NB4 (cell line): ENCODE results near the gene TAPT1.
A peak's percentile ranks its signal among the peaks of the same experiment; 100 is the strongest.

Experiments used
- DNase-seq: peaks from one replicate; pipeline ENCODE4 v3.0.0; 2010; ENCODE audit warnings: low read depth
- H3K4me3 ChIP-seq: one replicate; pipeline ENCODE4 v1.5.1; 2011; ENCODE audit warnings: mild to moderate bottlenecking, low read depth, low read length, moderate library complexity
- CTCF ChIP-seq: IDR thresholded peaks from one replicate; pipeline ENCODE4 v1.5.1; 2012; ENCODE audit warnings: low read depth, low read length
- MAX ChIP-seq: IDR thresholded peaks from 2 replicates; pipeline ENCODE4 v1.6.1; 2011; ENCODE audit warnings: low read depth, low read length
- MYC ChIP-seq: IDR thresholded peaks from 2 replicates; pipeline ENCODE4 v1.6.1; 2011; ENCODE audit warnings: low read depth, low read length
- POLR2A ChIP-seq: IDR thresholded peaks from 2 replicates; pipeline ENCODE4 v1.6.1; 2011; ENCODE audit warnings: mild to moderate bottlenecking; ENCODE audit not compliant: insufficient read length; ENCODE audit errors: extremely low read depth

The TAPT1 gene

GRCh38 chr4:16268290-16268689 lies 42.0 kb upstream of the TAPT1 start:
- no peak for DNase-seq
- TF ChIP-seq MAX, result no peak
- TF ChIP-seq CTCF, result no peak
- TF ChIP-seq MYC, result no peak
- no peak for TF ChIP-seq POLR2A
- no peak overlapping the region for H3K4me3 ChIP-seq

GRCh38 chr4:16267639-16268038 lies 41.4 kb upstream of the TAPT1 start:
- H3K4me3 ChIP-seq, result no peak overlapping the region
- TF ChIP-seq MAX (no peak), POLR2A (no peak), MYC (no peak), CTCF (no peak)
- DNase-seq, result no peak

- DNase-seq, result no peak
- TF ChIP-seq MYC (no peak), MAX (no peak), POLR2A (no peak), CTCF (no peak)
- no peak overlapping the region for H3K4me3 ChIP-seq
Measured at GRCh38 chr4:16265820-16266219, 39.5 kb upstream of the TAPT1 start.

GRCh38 chr4:16264798-16265197 lies 38.5 kb upstream of the TAPT1 start:
- TF ChIP-seq CTCF (peak; percentile 47), MYC (no peak), MAX (0 out of 2 replicates have a peak, but pooled peaks have one; percentile 12)
- peak; percentile 67 for DNase-seq
- no peak overlapping the region for H3K4me3 ChIP-seq

- TF ChIP-seq CTCF, result no peak
- TF ChIP-seq MYC, result no peak
- no peak for DNase-seq
Measured at GRCh38 chr4:16263056-16263455, 36.8 kb upstream of the TAPT1 start.

GRCh38 chr4:16262188-16262587 lies 35.9 kb upstream of the TAPT1 start:
- DNase-seq, result no peak
- no peak for TF ChIP-seq CTCF
- no peak for TF ChIP-seq POLR2A
- no peak for TF ChIP-seq MYC
- TF ChIP-seq MAX, result no peak
- H3K4me3 ChIP-seq, result no peak overlapping the region

More at GRCh38 chr4:16263056-16263455, 36.8 kb upstream of the TAPT1 start:
- H3K4me3 ChIP-seq, result no peak overlapping the region
